Colon (tissue), 2 donors: ENCODE measurements around the gene PRKCB.
"Not testable (repeated sequence)": the region's sequence is repeated elsewhere in the genome, so short reads cannot be mapped to it uniquely, and the experiment has no call there.

ENCODE experiments used
- FAIRE-seq: peaks from 2 replicates; lab custom pipeline; 2012; peaks lifted over from hg19 to GRCh38; lab: Jason Lieb, UNC
- donor health status: control.
- donor health status: control.

PRKCB gene

DNA sequence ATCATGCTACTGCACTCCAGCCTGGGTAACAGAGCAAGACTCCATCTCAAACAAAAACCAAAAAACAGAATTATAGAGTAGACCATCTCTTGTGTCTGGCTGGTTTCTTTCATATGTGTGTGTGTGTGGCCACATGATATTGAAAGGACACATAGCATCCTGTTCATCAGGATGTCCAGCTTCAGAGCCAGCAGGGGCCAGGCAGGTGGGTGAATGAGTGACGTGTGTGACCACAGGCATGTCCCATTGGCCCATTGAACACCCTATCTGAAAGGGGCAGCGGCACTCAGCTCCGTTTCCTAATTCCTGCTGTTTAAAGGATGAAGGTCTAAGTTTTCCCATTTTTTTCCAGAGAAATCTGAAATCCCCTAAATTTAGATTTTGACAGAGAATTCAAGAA is 174.2 kb downstream of the PRKCB start:
- FAIRE-seq: no peak

DNA sequence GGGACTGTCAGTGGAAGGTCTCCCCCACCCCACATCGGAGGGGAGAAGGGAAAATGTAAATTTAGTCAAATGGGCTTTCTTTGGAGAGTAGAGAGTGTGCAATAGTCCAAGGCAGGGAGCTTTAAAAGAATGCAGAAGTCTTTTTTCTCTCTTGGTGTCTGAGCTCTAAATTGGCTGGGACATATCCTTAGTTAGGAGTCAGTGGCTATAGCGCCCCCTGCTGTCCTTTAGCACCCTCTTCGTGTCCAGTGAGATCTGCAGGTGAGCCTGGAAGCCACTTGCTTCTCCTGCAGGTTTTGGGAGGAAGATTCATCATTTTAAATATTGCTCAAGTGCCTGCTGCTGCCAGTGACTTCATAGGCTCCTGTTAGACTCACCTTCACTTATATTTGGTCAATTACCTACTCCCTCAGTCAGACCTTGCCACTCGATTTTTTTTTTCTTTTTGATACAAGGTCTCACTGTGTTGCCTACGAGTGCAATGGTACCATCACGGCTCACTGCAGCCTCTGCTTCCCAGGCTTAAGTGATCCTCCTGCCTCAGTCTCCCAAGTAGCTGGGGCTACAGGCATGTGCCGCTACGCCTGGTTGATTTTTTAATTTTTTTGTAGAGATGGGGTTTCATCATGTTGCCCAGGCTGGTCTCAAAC is 174.8 kb downstream of the PRKCB start:
- FAIRE-seq: no peak

DNA sequence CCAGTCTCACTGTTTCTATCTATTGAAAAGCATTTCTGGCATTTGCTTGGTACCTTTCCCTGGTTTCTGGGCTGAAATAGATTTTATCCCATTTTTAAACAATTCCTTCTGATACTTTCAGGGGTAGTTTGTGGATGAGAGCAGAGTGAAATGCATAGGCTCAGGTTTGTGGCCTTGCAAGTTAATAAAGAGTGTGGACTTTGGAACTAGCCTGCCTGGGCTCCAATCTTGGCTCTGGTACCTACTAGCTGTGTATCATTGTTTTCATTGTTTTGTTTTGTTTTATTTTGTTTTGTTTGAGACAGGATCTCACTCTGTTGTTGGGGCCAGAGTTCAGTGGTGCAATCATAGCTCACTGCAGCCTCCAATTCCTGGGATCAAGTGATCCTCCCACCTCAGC is 175.5 kb downstream of the PRKCB start:
- FAIRE-seq: no peak

DNA sequence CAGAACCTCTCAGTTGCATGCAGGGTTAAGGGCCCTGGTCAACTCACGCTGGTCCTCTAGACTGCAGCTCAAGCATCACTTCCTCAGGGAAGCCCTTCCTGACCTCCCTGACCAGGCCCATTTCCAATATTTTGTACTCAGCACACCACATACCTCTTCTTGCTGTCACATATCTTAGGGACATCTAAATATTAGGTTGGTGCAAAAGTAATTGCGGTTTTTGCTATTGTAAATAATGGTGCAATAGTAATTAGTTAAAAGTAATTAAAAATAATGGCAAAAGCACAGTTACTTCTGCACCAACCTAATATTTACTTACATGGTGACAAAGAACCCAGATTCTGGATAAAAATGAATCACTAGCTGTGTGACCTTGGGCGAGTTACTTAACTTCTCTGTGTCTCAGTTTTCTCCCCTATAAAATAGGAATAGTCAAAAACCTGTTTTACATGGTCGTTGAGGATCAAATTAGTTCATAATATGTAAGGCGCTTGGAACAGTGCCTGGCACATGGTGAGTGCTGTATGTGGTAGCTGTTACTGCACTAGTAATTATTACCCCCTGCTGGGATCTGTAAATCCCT is 177.4 kb downstream of the PRKCB start:
- FAIRE-seq: no peak

DNA sequence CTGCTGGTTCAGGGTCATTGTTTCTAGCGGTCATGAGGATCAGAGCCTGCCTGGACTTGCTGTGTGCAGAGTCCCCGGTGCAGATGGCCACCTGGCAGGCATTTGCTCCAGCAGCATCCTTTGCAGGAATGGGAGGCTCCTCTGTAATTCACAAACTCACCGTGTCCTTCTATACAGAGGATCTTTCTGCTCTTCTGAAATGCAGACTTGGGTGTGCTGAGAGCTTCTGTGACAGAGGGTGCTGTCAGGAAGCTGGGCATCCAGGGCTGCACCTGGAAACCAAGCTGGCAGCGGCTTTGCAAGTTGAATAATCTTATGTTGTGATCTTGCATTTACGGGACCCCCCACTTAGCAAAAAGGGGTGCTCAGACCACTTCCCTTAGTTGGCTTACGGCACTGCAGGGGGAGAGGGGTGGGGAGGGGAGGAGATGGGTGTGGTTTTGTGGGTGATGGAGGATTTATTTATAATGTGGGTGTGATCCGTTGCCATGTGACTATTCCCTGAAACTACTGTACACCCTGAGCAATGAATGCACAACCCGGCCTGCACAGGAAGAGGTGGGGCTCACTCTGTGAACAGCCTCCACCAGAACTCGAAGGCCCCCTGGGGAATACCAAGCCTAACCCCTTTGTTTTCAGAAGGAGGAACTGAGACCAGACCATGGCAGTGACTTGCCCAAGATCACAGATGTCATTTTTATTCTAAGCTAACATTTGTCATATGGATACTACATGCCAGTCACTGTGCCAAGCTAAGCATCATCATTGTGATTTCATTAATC is 178.3 kb downstream of the PRKCB start:
- no peak for FAIRE-seq

DNA sequence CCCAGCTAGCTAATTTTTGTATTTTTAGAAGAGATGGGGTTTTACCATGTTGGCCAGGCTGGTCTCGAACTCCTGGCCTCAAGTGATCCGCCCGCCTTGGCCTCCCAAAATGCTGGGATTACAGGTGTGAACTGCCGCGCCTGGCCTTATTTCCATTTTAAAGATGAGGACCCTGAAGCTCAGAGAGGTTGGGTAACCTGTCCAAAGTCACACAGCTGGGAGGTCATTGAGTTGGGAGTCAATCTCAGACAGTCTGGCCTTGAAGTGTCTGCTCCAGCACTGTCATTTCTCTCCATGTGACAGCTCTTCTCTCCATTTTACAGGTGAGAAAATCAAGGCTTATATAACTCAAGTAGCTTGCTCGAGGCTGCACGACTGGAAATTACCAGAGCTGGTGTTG is 179.2 kb downstream of the PRKCB start:
- not testable (repeated sequence) for FAIRE-seq

DNA sequence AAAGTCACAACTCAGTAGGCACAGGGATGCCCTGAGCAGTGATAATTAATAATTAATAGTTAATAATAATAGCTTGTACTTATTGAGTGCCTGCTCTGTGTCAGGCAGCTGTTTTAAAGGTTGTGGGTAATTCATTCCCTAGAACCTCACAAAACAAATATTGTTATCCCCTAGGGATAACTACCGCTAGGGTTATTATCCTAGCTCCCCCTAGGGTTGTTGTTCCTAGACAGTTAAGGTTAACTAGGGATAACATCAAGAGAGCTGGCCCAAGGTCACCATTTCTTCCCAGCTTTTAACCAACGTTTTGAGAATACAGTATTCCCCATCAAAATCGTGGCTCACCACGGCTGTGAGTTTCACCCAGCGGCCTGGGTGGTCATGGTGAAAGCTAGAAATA is 180.1 kb downstream of the PRKCB start:
- no peak for FAIRE-seq

DNA sequence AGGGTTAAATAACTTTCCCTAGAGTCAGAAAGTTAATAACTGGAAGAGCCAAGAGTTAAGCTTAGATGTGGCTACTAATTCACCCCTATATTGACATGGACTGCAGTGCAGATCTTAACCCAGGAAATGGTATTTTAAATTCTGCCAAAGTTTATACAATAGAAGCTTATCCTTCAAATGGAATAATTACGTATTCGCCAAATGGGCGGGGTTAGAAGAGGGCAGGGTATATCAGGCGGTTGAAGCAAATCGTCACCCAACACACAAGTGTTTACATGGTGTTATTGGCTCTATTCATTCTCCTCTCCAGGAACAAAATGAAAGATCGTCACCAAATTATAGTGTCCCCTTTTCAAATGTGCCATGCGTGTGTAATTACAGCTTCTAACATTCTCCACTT is 182.7 kb downstream of the PRKCB start:
- FAIRE-seq: no peak

DNA sequence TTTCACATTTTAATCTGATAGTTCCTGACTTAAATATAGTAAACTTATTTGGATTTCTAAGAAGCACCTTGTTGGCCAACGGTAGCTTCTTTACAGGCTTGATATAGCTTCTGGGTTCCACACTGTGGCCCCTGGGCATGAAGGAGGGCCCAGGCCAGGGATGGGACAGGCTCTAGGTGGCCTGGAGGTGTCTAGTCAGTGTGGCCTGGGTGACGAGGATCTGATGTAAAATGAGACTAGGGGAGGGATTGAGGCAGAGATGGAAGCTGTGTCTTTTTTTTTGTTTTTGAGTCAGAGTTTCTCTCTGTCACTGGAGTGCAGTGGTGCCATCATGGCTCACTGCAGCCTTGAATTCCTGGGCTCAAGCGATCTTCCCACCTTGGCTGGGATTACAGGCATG is 187.0 kb downstream of the PRKCB start:
- FAIRE-seq: no peak

DNA sequence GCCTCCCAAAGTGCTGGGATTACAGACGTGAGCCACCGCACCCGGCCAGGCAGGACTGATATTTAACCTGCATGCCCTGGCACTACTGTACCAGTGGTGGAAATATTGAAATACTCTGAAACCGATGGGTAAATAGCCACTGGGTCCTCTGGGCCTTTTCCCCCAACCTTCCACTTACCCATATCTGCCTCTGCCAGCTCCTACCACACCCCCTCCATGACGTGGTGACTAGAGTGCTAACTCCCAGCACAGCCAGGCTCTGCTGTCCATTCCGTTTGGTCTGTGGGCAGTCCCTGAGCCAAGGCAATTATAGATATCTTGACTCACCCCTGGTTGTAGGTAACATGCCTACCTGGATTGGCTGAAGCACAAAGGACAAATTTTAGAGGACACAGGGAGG is 187.8 kb downstream of the PRKCB start:
- FAIRE-seq: no peak

DNA sequence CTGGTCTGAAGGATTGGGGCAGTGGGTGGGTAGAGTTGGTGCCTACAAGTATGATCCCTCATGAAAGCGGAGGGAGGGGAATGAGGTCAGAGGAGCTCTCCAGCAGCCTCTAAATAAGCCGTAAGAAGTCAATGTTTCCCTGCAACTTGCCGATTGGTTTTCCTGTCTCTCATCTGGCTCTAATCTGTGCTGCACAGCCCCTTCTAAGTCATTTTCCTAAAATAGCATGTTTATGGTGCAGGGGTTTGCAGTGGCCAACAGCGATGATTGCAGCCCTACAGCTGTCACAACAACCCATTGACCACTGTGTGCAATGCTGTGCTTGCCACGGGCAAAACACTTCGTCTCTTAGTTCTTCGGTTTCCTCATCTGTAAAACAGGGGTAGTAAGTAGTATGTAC is 189.2 kb downstream of the PRKCB start:
- FAIRE-seq: no peak

DNA sequence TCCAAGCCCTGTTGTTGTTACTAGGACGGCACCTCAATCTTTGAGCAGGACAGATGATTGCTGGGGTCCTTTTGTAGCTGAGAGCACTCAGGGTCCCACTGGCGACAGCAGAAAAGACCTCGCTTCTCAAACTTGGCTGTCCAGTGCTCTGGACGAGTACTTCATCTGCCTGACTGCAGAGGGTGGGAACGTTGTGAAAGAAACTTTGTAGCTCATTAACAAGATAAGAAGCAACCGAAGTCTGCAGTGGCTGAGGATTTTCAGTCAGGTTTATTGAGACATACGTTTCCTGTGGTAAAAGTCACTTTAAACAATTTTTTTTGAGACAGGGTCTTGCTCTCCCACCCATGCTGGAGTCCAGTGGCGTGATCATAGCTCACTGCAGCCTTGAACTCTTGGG is 191.7 kb downstream of the PRKCB start:
- FAIRE-seq: no peak

DNA sequence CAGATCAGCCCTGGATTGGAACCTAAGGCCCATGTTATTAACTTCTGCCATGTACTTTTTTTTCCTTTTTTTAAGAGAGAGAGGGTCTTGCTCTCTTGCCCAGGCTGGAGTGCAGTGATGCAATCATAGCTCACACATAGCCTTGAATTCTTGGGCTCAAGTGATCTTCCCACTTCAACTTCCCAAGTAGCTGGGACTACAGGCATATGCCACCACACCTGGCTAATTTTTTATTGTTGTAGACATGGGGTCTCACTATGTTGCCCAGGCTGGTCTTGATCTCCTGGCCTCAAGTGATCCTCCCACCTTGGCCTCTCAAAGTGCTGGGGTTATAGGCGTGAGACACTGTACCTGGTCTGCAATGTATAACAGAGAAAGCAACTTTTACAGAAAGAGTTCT is 194.1 kb downstream of the PRKCB start:
- not testable (repeated sequence) for FAIRE-seq

DNA sequence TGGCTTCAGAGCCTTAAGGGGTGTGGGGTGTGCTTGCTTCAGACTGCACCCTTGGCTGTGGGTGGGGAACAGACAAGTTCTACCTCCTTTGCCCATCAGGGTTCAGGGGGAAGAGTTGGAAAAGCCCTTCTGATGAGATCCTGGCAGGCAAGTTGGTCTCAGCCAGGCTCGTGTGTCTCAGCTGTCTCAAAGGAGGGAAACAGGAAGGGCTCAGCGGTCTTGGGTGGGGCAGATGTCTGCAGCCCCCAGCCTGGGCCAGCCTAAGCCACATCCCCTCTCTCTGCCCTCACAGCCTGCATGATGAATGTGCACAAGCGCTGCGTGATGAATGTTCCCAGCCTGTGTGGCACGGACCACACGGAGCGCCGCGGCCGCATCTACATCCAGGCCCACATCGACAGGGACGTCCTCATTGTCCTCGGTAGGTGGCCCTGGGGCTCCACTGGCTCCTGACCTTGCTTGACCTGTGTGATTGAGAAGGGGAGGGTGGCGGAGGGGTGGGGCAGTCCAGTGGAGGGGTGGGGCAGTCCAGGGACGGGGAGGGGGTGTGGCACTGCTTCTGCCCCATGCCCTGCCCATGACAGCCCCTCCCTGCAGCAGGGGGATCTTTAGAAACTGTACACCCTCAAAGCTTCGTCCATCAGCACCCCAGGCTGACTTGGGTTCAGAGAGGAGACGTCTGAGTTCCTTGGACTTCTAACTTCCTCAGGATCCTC is 199.5 kb downstream of the PRKCB start:
- FAIRE-seq: no peak

DNA sequence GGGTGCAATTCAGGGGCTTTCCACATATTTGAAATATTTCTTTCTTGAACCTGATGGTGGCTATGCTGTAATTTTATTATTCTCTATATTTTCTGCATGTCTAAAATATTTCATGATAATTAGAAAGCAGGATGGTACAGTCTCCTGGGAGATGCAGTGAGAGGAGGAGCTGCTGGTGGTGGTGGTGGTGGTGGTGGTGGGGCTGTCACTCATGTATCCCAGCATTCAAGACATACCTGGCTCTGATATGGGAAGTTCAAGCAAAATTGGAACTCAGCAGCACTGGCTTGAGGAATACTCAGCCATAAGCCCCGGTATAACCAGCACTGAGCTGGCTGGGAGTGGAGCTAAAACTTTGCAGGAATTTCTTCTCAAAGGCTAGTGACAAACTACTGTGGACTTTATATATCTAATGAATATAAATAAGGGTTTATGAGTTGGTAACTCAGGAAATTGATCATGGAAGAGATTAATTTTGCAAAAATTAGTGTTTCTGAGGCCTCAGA is 200.3 kb downstream of the PRKCB start:
- no peak for FAIRE-seq

DNA sequence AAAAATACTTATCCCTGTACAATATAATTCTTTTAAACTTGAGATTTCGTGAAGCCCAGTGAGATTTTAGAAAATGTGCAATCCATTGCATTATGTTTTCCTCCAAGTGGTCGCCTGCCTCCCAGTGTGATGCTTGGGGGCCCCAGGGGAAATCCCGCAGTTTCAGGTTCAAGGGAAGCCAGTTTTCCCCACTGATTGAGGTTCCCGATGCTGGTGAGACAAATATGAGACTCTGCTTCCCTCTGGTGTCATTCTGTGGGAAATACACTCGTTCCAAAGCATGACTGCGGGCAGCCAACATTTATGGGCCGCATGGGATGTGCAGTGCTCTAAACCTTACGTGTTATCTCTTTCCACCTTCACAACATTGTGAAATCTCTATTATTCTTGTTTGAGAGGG is 200.8 kb downstream of the PRKCB start:
- no peak for FAIRE-seq

DNA sequence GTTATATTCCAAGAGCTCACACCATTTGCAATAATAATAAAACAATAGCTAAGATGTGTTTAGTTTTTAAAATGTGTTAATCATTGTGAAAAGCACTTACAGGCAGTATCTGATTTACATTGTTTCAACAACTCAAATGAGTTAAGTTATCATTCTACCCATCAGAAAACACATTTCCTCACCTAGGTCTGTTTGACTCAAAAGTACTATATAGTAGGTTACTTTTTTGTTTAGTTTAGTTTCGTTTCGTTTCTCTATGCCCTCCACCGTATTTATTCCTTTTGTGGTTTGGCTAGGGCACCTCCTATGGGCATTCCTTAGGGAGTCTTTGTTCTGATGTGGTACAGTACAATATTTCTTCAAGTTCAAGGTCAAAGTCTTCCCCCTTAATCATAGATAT is 201.6 kb downstream of the PRKCB start:
- FAIRE-seq: no peak

DNA sequence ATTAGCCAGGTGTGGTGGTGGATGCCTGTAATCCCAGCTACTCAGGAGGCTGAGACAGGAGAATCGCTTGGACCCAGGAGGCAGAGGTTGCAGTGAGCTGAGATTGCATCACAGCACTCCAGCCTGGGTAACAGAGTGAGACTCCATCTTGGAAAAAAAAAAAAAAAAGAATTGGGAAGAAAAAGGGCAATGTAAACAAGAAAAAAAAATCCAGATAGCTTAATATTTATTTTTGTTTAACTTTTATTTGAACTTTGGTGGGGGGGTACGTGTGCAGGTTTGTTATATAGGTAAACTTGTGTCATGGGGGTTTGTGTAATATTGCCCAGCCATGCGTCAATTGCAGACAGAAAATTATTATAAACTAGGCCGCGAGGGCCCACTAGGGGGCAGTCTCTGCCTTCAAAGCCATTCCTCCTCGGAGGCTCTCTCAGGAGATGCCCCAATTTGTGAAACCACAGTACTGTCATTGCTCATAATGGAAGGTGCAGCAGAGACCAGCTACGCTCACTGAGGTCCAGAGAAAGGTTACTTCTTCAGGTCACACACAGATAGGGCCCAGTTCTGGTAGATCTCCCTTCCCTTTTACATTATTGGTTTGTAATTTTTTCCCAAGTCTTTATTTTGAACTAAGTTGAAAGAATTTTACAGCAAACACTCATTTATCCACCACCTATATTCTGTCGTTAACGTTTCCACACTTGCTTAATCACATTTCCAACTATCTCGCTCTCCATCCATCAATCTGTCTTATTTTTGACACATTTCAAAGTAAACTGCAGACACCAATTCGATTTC is 206.2 kb downstream of the PRKCB start:
- no peak for FAIRE-seq

DNA sequence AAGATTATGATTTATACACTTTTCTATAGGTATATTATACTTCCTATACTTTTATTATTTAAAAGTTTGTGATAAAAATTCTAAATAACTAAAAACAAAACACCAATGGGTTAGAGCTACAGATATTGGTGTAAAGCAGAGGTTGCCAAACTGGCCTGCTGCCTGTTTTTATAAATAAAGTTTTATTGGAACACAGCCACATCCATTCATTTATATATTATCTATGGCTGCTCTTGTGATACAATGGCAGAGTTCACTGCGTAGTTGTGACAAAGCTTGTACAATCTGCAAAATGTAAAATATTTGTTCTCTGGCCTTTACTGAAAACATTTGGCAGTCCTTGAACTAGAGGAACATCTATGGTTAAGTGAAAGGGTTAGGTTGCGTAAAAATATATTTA is 208.7 kb downstream of the PRKCB start:
- no peak for FAIRE-seq

DNA sequence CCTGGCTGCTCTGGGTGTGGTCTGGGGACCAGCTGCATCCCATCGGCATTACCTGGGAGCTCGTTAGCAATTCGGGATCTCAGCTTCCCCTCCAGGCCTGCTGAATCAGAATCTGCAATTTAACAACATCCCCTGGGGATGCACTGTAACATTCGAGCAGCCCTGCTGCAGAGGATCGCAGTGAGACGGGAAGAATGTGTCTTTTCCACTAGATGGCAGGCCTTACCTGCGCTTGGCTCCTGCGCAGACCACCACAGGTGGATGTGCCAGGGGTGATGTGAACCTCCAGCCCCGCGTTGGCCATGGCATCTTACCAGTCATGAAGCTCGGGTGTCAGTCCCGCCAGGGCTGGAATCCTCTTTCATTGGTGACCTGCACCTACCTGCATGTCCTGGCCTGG is 209.9 kb downstream of the PRKCB start:
- FAIRE-seq: no peak

DNA sequence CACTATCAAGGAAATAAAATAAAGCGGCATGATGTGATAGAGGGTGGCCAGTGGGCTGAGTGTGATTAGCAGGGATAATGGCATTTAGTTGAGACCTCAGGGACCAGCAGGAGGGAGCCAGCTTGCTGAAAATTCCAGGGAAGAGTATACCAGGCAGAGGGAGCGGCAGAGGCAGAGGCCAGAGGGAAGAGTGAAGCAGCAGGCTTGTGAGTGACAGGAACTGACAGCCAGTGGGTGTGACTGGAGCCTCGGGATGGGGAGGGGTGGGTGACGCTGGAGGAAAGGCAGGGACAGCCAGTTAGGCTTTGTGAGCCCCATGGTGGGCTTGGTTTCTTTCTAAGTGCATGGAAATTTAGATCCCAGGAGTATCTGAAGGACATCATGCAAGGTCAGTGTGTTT is 210.7 kb downstream of the PRKCB start:
- no peak for FAIRE-seq

DNA sequence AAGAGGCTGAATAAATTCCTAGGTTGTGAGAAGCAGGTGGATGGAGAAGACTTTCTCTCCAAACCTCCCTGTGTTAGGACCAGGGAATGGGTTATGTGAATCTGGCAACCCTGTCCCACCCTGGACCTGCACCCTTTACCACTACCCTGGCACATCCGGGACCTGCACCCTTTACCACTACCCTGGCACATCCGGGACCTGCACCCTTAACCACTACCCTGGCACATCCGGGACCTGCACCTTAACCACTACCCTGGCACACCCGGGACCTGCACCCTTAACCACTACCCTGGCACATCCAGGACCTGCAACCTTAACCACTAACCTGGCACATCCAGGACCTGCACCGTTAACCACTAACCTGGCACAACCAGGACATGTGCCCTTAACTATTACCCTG is 213.3 kb downstream of the PRKCB start:
- no peak for FAIRE-seq
